ENCODE measurements around the gene MIB2. TPM values are rescaled to one million over a fixed set of nuclear protein-coding genes. Genes with fewer than 3 reads are reported as not detected.
"Not testable (repeated sequence)": the region's sequence is repeated elsewhere in the genome, so short reads cannot be mapped to it uniquely, and the experiment has no call there.

Gene MIB2
- 13.9 and 19.4 TPM in 2 replicates for total RNA-seq (2014; rRNA removed; shearing (Covaris generic))

- DNase-seq (ENCODE audit: low spot score): peak; percentile 81
These were observed at the start of gene MIB2 for GRCh38 chr1:1615256-1616044. TSS of gene MIB2 (plus strand) at chr1:1615500. CDS start at chr1:1623453, 7,953 bp downstream.

- no peak for DNase-seq (ENCODE audit: low spot score)
These were observed 48.0 kb upstream of the MIB2 start for GRCh38 chr1:1567152-1567875.

- DNase-seq (ENCODE audit: low spot score): no peak
These were observed 47.4 kb upstream of the MIB2 start for GRCh38 chr1:1567891-1568291.

GRCh38 chr1:1569341-1569740 is 46.0 kb upstream of the MIB2 start:
- no peak for DNase-seq (ENCODE audit: low spot score)

GRCh38 chr1:1573843-1574720 is 41.2 kb upstream of the MIB2 start:
- DNase-seq (ENCODE audit: low spot score): peak; percentile 8

- peak; percentile 60 for DNase-seq (ENCODE audit: low spot score)
These were observed 40.4 kb upstream of the MIB2 start, which contains the start of gene SSU72 for GRCh38 chr1:1574721-1575537. TSS of gene SSU72 (minus strand) at chr1:1574863. CDS start at chr1:1574557, 306 bp downstream.

GRCh38 chr1:1577367-1578011 is 37.8 kb upstream of the MIB2 start:
- no peak for DNase-seq (ENCODE audit: low spot score)

- DNase-seq (ENCODE audit: low spot score): no peak
These were observed 36.8 kb upstream of the MIB2 start for GRCh38 chr1:1578371-1578940.

- no peak for DNase-seq (ENCODE audit: low spot score)
These were observed 32.5 kb upstream of the MIB2 start for GRCh38 chr1:1582585-1583346.

GRCh38 chr1:1583347-1584010 is 31.8 kb upstream of the MIB2 start:
- no peak for DNase-seq (ENCODE audit: low spot score)

GRCh38 chr1:1591452-1591851 is 23.8 kb upstream of the MIB2 start:
- peak; percentile 43 for DNase-seq (ENCODE audit: low spot score)

- DNase-seq (ENCODE audit: low spot score): no peak
These were observed 21.3 kb upstream of the MIB2 start for GRCh38 chr1:1593834-1594601.

- DNase-seq (ENCODE audit: low spot score): no peak
These were observed 20.6 kb upstream of the MIB2 start for GRCh38 chr1:1594602-1595260.

GRCh38 chr1:1595341-1595740 is 20.0 kb upstream of the MIB2 start:
- not testable (repeated sequence) for DNase-seq (ENCODE audit: low spot score)

GRCh38 chr1:1596493-1597274 is 18.6 kb upstream of the MIB2 start:
- no peak for DNase-seq (ENCODE audit: low spot score)

GRCh38 chr1:1597275-1597930 is 17.9 kb upstream of the MIB2 start:
- peak; percentile 20 for DNase-seq (ENCODE audit: low spot score)

All from A172 (cell line).